DOHH2 (cell line): ENCODE measurements around the gene ARHGAP4.

ENCODE experiments used
- H3F3A ChIP-seq: fragments of 200-600 bp; sonication (generic), shearing (Covaris generic); 2 replicates; pipeline ENCODE4 v1.6.0; 2016; ENCODE audit warnings: antibody characterized with exemption, mild to moderate bottlenecking; ENCODE audit not compliant: control insufficient read depth, insufficient read depth
- H3K27ac ChIP-seq: fragments of 200-600 bp; sonication (generic); 2 replicates; pipeline ENCODE4 v1.5.1; 2014; ENCODE audit warnings: low read depth, mild to moderate bottlenecking, low read length, moderate library complexity
- H3K27me3 ChIP-seq: fragments of 200-600 bp; sonication (generic); 2 replicates; pipeline ENCODE4 v1.6.1; 2014; ENCODE audit warnings: mild to moderate bottlenecking, low read length, mixed read lengths; ENCODE audit not compliant: control insufficient read depth
- H3K36me3 ChIP-seq: fragments of 200-600 bp; sonication (generic); 2 replicates; pipeline ENCODE4 v1.6.1; 2014; ENCODE audit warnings: mild to moderate bottlenecking, low read length, moderate library complexity, mixed read lengths; ENCODE audit not compliant: control insufficient read depth
- H3K4me1 ChIP-seq: fragments of 200-600 bp; sonication (generic); 2 replicates; pipeline ENCODE4 v1.6.1; 2014; ENCODE audit warnings: mild to moderate bottlenecking, low read length, mixed read lengths; ENCODE audit not compliant: control insufficient read depth
- H3K4me2 ChIP-seq: fragments of 200-600 bp; sonication (generic); 2 replicates; pipeline ENCODE4 v1.6.0; 2014; ENCODE audit warnings: mild to moderate bottlenecking, low read length, moderate library complexity
- H3K4me3 ChIP-seq: fragments of 200-600 bp; sonication (generic); 2 replicates; pipeline ENCODE4 v1.5.1; 2014; ENCODE audit warnings: mild to moderate bottlenecking, low read length, mixed read lengths
- H3K79me2 ChIP-seq: fragments of 200-600 bp; sonication (generic); 2 replicates; pipeline ENCODE4 v1.6.1; 2014; ENCODE audit warnings: mild to moderate bottlenecking, low read length, mixed read lengths; ENCODE audit not compliant: control insufficient read depth
- H3K9me2 ChIP-seq: fragments of 200-600 bp; sonication (generic); replicated peaks from 2 replicates; pipeline ENCODE4 v1.6.1; 2014; ENCODE audit warnings: mild to moderate bottlenecking, low read length, mixed read lengths; ENCODE audit not compliant: control insufficient read depth
- H3K9me3 ChIP-seq: fragments of 200-600 bp; sonication (generic); 2 replicates; pipeline ENCODE4 v1.6.1; 2014; ENCODE audit warnings: antibody characterized with exemption, low read length, mixed read lengths; ENCODE audit not compliant: control insufficient read depth, insufficient read depth
- H4K20me1 ChIP-seq: fragments of 200-600 bp; sonication (generic); 2 replicates; pipeline ENCODE4 v1.6.0; 2014; ENCODE audit warnings: low read depth, mild to moderate bottlenecking, antibody characterized with exemption, low read length, moderate library complexity; ENCODE audit not compliant: control insufficient read depth, insufficient read depth
- CTCF ChIP-seq: fragments of 200-600 bp; sonication (generic); IDR thresholded peaks from one replicate; pipeline ENCODE4 v1.5.1; 2014; ENCODE audit warnings: antibody characterized with exemption, mild to moderate bottlenecking, low read depth, low read length; ENCODE audit not compliant: poor library complexity, severe bottlenecking
- EZH2phosphoT487 ChIP-seq: fragments of 200-600 bp; sonication (generic); IDR thresholded peaks from 2 replicates; pipeline ENCODE4 v1.6.1; 2017; ENCODE audit warnings: borderline replicate concordance, mild to moderate bottlenecking, antibody characterized with exemption, low read length, moderate library complexity, mixed read lengths

The ARHGAP4 gene

DNA sequence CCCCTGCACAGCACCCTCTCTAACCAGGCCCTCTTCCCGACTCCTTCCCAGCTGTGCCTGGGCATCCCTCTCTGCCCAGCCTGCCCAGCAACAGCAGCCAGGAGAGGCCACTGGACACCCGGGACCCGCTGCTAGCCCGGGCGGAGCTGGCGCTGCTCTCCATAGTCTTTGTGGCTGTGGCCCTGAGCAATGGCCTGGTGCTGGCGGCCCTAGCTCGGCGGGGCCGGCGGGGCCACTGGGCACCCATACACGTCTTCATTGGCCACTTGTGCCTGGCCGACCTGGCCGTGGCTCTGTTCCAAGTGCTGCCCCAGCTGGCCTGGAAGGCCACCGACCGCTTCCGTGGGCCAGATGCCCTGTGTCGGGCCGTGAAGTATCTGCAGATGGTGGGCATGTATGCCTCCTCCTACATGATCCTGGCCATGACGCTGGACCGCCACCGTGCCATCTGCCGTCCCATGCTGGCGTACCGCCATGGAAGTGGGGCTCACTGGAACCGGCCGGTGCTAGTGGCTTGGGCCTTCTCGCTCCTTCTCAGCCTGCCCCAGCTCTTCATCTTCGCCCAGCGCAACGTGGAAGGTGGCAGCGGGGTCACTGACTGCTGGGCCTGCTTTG lies 20.5 kb downstream of the ARHGAP4 start:
- Histone ChIP-seq H3K4me3 (no peak overlapping the region), H3K36me3 (no peaks in the 10 kb centered on the region), H4K20me1 (no peaks in the 10 kb centered on the region), H3K79me2 (no peaks in the 10 kb centered on the region), H3K27me3 (no peaks in the 10 kb centered on the region), H3K4me1 (peaks cover 35% of the 10 kb centered on the region), H3K4me2 (no peak overlapping the region), H3K9me2 (no peaks in the 10 kb centered on the region), H3K27ac (no peak overlapping the region), H3K9me3 (no peaks in the 10 kb centered on the region), H3F3A (no peaks in the 10 kb centered on the region; the same call in 1 of the 2 replicates)
- no peak for TF ChIP-seq CTCF

DNA sequence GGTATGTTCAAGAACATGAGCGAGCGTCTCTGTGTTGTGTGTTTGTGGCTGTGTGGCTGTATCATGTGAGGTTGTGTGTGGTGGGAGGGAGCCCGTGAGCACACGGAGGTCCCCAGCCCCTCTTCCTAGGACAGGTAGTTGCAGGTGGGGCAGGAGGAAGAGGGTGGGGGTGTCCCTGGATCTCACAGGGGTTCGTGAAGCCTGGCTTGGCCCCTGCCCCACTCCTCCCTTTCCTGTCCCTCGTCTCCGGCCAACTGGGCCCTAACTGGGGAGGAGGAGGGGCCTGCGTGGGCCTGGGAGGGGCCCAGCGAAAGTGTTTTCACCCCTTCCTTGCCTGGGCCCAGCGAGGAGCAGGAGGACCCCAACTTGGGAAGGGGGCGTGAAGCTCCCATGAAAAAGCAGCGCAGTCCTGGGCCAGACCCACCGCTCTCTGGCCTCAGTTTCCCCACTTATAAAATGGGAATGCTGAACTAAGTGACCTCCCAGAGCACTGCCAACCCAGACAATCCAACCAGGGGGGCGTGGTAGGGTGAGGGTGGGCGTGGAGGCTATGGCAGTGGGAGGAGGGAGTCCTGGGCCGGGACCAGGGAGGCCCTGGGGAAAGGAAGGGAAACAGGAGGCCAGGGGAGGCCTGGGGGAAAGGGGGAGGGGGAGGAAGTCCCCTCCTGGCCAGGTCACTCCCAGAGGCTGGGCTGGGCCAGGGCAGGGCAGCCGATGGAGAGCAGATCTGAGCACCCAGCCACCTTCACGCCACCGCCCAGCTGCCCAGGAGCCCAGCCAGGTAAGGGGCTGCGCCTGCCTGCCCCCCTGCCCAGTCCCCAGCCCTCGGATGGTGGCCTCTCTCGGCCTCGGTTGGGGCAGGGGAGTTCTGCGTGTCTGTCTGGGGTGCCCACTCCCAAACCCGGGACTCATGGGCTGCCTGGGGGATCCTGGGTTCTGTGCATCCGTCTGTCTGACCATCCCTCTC lies 21.8 kb downstream of the ARHGAP4 start, which contains the start of gene AVPR2:
TSS of gene AVPR2 (plus strand) at position 683 of the 967 bp plus-strand sequence. CDS start 473 bp downstream, outside the sequence.
- no peaks in the 10 kb centered on the region for H3K9me3 ChIP-seq
- H3K4me3 ChIP-seq: no peak within 1 kb of the TSS; the same call in 1 of the 2 replicates
- no peak within 1 kb of the TSS for H3K27ac ChIP-seq
- H3K79me2 ChIP-seq: no peaks in the 10 kb centered on the region
- no peak for TF ChIP-seq CTCF
- TF ChIP-seq EZH2phosphoT487: no peak
- H3K4me2 ChIP-seq: peak within 1 kb of the TSS; percentile 19; the same call in 1 of the 2 replicates
- no peaks in the 10 kb centered on the region for H4K20me1 ChIP-seq
- H3K9me2 ChIP-seq: no peaks in the 10 kb centered on the region
- no peaks in the 10 kb centered on the region for H3K27me3 ChIP-seq
- H3K36me3 ChIP-seq: no peaks in the 10 kb centered on the region
- no peaks in the 10 kb centered on the region; the same call in 1 of the 2 replicates for H3F3A ChIP-seq
- H3K4me1 ChIP-seq: peaks cover 42% of the 10 kb centered on the region

GRCh38 chrX:153903238-153903980 lies 22.7 kb downstream of the ARHGAP4 start:
- peak overlapping the region; percentile 19; the same call in 1 of the 2 replicates for H3K4me2 ChIP-seq
- no peaks in the 10 kb centered on the region for H3K27me3 ChIP-seq
- H3K4me3 ChIP-seq: no peak overlapping the region
- H3K4me1 ChIP-seq: peaks cover 51% of the 10 kb centered on the region
- no peaks in the 10 kb centered on the region for H3K9me3 ChIP-seq
- H3K79me2 ChIP-seq: no peaks in the 10 kb centered on the region
- no peaks in the 10 kb centered on the region for H3K36me3 ChIP-seq
- TF ChIP-seq CTCF: no peak
- TF ChIP-seq EZH2phosphoT487: no peak
- no peaks in the 10 kb centered on the region for H3K9me2 ChIP-seq
- no peaks in the 10 kb centered on the region; the same call in 1 of the 2 replicates for H3F3A ChIP-seq
- no peaks in the 10 kb centered on the region for H4K20me1 ChIP-seq
- no peak overlapping the region for H3K27ac ChIP-seq
